Esophagus mucosa (tissue), 1 donor: ENCODE data around the gene CERS1. TPM values are rescaled to one million over a fixed set of nuclear protein-coding genes. Genes with fewer than 3 reads are reported as not detected.

Experiments
- ATAC-seq: fragments of 200-7000 bp; cut with Tn5 transposase; one replicate; pipeline ENCODE4 v1.9.1; 2020
- total RNA-seq: library from RNA; stranded (reverse); gene quantifications from one replicate; pipeline ENCODE4 v1.2.4, GENCODE V29; 2023
- donor health status: DM: yes; HTN: yes; CAD: no.

Gene CERS1
- total RNA-seq, 1 donor from 2014 or later: not detected

DNA sequence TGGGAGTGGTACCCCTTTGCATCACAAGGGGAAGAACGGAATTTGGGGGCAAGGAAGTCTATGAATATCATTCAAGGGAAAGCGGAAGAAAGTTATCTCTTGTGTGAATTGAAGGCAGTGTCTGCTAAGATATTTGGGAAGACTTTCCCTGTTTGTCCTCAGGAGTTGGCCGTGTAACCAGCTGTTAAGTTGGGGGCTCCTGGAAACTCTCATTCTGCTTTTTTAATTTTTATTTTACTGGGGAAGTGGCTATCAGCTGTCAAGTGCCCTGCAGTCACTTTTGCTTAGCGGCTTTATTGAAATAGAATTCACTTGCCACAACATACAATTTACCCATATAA lies 61.3 kb downstream of the CERS1 start:
- no peak for ATAC-seq

DNA sequence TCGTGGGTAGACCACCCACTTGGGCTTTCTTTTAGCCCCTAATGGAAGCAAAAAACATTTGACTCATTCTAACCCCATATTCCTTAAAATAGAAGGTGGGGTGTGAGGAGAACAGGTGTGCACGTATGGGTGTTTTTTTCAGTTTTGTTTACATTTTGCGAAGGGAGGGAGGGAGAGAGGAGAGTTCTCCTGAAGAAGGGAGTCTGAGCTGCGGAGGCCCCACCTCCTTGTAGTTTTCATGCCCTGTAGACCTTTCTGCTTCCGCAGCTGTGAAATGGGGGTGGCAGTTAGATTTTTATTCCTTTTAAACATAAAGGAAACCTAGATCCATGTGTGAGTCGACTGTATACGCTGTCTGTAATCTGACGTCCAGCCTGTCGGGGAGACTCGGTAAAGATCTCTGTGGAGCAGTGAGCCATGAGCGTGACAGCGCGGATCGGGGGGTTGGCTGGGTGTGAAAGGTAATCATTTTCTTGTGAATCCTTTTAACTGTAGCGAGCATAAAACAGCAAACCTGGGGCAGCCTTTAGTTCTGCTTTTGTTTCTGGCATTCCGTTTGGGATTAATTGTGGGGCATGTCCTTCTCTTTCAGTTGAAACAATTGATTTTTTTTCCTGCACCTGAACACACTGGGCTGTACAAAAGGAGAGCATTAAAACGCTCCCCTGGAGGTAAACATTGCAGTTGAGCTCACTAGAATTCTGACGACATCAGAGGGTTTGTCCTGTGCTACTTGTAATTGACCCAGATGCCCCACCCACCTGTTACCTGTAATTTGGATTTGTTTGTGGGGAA lies 61.9 kb downstream of the CERS1 start:
- ATAC-seq: peak; percentile 70

DNA sequence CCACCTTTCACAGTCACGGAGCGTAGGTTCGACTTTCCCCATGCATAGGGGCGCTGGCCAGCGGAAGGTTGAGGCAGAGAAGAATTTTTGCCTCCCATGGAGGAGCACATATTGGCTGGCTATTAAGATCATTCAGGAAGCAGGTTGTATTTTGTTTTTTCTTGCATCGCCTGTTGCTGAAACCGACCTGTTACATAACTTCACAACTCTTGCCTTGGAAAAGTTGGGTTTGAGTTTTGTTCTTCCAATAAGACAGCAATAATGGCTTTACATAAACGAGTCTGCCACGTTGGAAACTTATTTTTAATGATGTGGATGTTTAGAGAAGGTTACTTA lies 62.8 kb downstream of the CERS1 start:
- no peak for ATAC-seq

DNA sequence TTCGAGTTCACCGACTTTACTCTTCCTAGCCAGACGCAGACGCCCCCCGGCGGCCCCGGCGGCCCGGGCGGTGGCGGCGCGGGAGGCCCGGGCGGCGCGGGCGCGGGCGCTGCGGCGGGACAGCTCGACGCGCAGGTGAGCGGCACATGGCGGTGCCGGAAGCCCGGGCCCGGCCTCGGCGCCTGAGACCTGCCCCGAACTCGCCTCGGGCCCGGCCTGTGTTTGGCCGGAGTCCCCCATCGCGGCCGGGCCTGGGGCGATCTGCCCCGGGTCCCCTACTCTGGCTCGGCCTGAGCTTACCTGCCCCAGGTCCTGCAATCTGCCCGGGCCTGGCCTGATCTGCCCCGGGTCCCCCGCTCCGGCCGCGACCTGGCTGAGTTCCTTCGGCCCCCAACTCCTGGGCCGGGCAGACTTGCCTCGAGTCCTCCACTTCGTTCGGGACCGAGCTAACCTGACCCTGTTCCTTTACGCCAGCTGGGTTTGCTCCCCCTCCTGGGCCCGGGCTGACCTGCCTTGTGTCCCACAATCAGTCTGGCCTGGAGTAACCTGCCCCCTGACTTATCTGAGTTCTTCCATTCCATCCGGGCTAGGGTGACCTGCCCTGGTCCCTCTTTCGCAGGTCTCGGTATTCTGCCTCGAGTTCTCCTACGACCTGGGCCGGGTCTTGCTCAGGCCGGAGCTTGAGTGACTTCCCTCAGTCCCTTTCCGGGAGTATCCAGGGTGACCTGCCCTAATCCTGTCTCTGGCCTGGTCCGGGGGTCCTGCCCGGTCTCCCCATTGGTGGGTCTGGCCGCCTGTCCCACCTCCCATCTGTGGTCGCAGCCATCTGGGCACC lies 63.4 kb downstream of the CERS1 start:
- peak; percentile 22 for ATAC-seq

DNA sequence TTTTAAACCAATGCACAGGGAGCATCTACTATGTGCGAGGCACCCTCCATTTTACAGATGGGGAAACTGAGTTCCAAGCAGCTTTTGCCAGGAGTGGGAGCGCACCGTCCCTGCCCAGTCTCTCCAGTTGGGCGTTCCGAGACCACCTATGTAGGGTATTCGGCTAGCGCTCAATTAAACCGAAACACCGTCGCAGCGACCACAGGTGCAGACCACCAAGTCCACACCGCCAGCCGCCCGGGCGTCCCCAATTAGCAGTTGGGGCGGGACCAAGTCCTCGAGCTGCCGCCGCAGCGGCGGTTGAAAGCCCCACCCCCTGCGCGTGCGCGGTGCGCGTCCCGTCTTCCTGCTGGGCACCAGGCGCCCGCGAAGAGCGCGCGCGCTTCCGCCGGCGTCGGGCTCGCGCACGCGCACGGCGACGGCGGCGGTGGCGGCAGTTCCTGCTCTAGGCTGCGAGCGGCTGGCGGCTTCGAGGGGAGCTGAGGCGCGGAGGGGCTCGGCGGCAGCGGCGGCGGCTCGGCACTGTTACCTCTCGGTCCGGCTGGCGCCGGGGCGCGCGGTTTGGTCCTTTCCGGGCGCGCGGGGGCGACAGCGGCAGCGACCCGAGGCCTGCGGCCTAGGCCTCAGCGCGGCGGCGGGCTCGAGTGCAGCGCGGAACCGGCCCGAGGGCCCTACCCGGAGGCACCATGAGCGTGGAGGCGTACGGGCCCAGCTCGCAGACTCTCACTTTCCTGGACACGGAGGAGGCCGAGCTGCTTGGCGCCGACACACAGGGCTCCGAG lies 64.2 kb downstream of the CERS1 start, which contains the start of gene UPF1:
UPF1 (plus strand) TSS at position 436 of the 782 bp plus-strand sequence; CDS start at position 687, 251 bp downstream.
- peak; percentile 87 for ATAC-seq

DNA sequence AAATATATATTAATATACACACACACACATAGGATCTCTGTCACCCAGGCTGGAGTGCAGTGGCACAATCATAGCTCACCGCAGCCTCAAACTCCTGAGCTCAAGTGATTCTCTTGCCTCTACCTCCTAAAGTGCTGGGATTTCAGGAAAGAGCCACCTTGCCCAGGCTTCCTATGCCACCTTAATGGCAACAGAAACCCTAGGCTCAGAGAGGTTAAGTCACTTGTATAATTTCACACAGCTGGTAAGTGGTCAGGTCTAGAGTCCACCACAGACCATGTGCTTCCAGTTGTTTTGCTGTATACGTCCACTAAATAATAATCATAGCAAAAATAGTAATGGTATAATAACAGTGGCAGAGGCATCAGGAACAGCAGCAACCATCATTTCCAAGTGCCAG lies 65.5 kb downstream of the CERS1 start:
- ATAC-seq: no peak

DNA sequence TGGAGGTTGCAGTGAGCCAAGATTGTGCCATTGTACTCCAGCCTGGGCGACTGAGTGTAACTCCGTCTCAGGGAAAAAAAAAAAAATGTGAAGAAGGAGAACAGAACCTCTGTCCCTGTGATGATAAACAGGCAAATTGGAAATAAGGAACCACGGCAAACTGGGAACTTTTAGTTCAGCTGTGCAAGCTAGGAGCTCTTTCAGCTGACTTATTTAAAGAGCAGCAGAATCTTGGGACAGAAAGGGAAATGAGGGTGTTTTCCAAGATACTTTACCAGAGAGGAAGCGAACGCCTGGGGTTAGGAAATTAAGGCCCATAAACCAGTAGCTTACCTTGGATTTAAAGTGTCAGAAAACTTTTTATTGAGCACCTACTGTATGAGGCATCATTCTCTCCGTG lies 67.2 kb downstream of the CERS1 start:
- ATAC-seq: no peak

Other genes starting within 250 kb of the CERS1 start
- 4.0 TPM for gene CRTC1, start 212.5 kb downstream of the CERS1 start, total RNA-seq
- 0.16 TPM for gene COMP, start 104.9 kb downstream of the CERS1 start, total RNA-seq
- 38.4 TPM for gene UPF1, start 64.2 kb downstream of the CERS1 start, total RNA-seq
- gene COPE, start 23.2 kb upstream of the CERS1 start, total RNA-seq: 177 TPM
- 56.0 TPM for gene DDX49, start 23.6 kb upstream of the CERS1 start, total RNA-seq
- 14.1 TPM for gene HOMER3, start 45.1 kb upstream of the CERS1 start, total RNA-seq
- gene SUGP2, start 137.4 kb upstream of the CERS1 start, total RNA-seq: 26.1 TPM
- 19.8 TPM for gene ARMC6, start 137.4 kb upstream of the CERS1 start, total RNA-seq
- gene SLC25A42, start 167.8 kb upstream of the CERS1 start, total RNA-seq: 2.5 TPM
- gene TMEM161A, start 242.3 kb upstream of the CERS1 start, total RNA-seq: 18.7 TPM